D721Med (cell line): ENCODE measurements around the gene ZDHHC12.

Source experiments
- DNase-seq: peaks from one replicate; pipeline ENCODE4 v3.0.0; 2011; ENCODE audit warnings: low spot score; ENCODE audit not compliant: insufficient read length
- FAIRE-seq: peaks from 2 replicates; lab custom pipeline; 2011; peaks lifted over from hg19 to GRCh38; lab: Jason Lieb, UNC
- CTCF ChIP-seq: IDR thresholded peaks from 2 replicates; pipeline ENCODE4 v1.5.1; 2012; ENCODE audit warnings: mild to moderate bottlenecking, control low read depth; ENCODE audit not compliant: insufficient read depth; ENCODE audit errors: missing control alignments

The ZDHHC12 gene

GRCh38 chr9:128707446-128707845, 16.5 kb downstream of the ZDHHC12 start:
- FAIRE-seq = no peak
- TF ChIP-seq CTCF = no peak
- DNase-seq = no peak

GRCh38 chr9:128706671-128707381, 17.1 kb downstream of the ZDHHC12 start:
- DNase-seq (no peak), FAIRE-seq (no peak)
- no peak for TF ChIP-seq CTCF

- FAIRE-seq (no peak), DNase-seq (peak; percentile 44)
- TF ChIP-seq CTCF = no peak
These were observed 17.9 kb downstream of the ZDHHC12 start for GRCh38 chr9:128706045-128706444.

GRCh38 chr9:128705051-128705965, 18.6 kb downstream of the ZDHHC12 start:
- no peak for TF ChIP-seq CTCF
- DNase-seq (no peak), FAIRE-seq (no peak)

- DNase-seq (no peak), FAIRE-seq (no peak)
- TF ChIP-seq CTCF = no peak
These were observed 19.6 kb downstream of the ZDHHC12 start for GRCh38 chr9:128704356-128704670.

- no peak for TF ChIP-seq CTCF
- FAIRE-seq (no peak), DNase-seq (no peak)
These were observed 20.1 kb downstream of the ZDHHC12 start for GRCh38 chr9:128703616-128704355.
